HG02610 (cell line): ENCODE results near the gene GPRC6A.
A peak's percentile ranks its signal among the peaks of the same experiment; 100 is the strongest.

Source experiments
- ATAC-seq: cut with Tn5 transposase; IDR thresholded peaks from one replicate; pipeline ENCODE4 v1.9.1; 2021; ENCODE audit warnings: mild to moderate bottlenecking, moderate library complexity; ENCODE audit not compliant: unreplicated experiment

Gene GPRC6A

DNA sequence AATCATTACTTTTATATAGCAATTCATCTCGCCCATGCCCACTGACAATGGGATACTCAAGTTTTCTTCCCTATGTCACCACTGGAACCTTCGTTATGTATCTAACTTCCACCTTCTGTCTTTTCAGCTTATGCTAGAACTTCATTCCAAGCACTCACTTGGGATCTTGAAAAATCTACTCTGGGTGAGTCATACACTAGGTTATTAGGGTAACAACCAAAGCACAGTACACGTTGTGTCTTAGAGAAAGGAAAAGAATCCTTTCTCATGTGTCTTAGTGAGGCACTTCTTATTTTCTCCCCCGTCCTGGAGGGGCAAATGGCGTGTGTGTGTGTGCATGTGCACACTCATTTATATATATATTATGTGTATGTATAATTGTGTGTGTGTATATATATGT lies 45.0 kb downstream of the GPRC6A start:
- no peak for ATAC-seq

DNA sequence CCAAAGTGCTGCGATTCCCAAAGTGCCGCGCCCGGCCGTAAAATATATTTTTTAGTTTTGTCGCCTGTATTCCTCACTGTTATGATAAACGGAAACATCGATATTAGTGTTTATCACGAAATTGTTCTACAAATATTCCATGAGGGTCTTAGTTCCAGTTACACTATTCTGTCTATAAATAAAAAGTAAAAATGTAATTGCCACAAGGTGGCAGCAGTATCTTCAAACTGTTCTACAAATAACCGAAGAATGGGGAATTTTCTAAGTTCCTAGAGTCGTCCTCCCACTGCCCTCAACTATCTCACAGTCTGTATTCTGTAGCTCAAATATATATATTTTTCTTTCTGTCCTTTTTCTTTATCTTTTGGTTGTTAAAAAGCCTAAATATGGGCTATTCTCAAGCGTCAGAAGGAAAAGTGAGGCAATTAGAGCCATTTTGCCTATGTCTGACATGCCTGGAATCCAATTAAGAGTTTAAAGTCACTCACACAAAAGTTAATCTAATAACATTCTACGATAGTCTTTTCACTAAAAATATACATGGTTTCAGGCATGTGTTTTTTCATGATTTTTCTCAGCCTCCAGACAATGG lies 49.2 kb downstream of the GPRC6A start:
- peak; percentile 49 for ATAC-seq

DNA sequence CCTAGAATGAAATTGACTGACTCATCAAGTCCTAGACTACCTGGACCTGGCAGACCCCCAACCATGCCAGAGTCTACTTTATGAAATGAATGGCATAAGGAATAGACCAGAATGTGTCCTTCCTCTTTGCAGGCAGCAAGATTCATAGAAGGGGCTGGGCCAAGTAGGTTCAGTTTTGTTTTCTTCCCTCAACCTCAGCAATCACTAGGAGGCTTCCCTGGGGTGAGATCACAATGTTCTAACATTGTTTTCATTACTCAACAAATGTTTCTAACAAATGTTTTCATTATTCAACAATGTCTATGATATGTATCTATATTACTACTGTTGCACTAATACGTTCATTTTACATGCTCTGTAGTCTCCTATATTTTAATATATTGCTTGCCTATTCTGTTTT lies 55.0 kb downstream of the GPRC6A start:
- ATAC-seq: no peak

DNA sequence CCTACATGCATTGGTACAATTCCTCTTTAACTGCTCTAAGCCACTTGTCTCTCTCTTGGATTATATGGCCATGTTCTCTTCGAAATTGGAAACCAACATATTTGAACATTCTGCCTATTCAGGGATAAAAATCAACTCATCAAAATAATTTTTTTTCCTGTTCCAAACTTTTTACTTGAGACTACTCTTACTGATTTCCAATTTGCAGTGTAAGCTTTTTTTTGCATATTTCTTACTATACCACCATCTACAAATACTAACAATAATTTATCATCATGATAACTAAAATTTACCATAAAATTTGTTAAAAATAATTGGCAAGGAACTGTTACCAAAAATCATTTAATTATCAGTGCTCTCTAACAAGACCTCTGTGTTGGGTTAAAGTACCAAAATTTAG lies 56.4 kb downstream of the GPRC6A start:
- no peak for ATAC-seq

DNA sequence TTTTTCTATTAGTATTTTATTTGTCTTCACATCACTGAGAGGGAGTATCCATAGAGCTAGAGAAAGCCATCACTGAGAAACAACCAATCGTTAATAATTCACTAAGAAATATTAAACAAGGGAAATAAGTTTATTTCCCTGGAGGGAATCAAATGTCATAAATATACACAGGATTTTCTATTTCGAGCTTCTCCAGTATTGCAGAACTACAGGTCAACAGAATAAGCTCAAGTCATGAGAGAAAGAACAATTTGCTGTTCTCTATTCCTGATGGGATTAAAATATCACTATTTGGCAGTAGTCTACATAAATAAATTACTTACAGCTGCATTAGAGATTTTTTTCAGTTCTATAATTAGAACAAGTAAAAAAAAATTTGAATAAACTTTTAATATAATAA lies 61.2 kb downstream of the GPRC6A start:
- no peak for ATAC-seq

DNA sequence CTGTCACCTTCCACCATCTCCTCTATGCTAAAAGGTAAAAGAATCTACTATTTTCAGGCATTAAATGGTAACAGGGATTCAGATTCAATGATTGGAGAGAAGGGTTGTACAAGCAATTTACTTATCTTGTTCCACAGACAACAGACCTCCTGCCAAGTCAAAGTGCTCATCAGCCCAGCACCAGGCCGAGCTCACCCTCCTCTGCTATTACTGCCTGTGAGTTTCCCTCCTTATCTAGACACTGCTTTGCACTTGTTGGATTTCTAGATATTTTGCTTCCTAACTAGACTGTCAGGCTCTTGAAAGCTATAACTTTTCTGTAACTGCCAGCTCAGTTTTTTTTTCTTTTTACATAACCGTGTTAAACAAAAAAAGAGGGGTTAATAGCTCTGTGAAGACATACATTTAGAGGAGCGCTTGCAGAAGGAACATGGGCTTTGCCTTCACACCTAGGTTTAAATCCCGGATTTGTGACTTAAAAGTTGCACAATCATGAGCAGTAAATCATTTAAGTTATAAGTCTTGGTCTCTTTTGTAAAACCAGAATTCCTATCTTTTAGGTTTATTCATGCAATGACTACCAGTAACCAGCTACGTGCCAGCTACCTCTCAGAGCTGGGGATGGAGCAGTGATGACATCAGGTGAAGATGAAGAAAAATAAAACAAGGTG lies 62.2 kb downstream of the GPRC6A start:
- no peak for ATAC-seq

DNA sequence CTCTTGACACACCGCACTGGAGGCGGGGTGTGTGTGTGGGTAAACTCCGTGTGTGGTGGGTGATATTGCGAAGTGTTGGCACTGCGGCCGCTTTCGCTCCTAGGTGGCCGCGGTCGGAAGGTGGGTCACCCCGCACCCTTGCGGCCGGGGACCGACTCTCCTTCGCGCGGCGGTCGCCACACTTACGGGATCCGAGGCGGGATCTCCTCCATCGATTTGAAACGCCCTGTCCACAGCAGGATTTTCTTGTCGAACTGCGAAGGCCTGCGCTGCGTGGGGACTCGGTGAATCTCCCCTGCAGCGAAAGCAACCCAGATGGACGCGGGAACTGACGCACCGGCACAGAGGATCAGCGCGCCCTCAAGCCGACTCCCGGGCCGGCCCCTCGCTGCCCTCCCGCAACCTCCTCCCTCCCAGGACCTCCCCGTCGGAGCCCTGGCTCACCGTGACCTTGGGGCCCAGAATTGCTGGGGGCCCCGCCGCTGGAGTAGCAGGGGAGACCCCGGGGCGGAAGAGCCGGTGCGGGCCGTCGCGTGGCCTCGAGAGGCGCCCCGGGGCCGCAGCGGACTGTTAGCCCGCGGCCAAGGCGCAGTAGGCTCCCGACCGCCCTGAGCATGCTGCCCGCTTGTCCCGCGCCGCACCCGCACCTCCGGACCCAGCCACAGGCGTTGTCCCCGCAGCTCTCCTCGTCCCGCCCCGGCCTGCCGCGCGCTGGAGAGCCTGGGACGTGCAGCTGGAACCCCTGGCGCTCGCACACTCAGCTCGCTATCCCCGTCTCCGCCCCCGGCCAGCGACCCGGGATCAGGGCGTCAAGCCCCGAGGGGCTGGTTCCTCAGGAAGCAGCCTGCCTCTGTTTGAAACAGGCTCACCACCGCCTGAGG lies 63.7 kb downstream of the GPRC6A start, which contains the start of gene FAM162B:
Gene FAM162B (minus strand): TSS at position 759 of the 881 bp plus-strand sequence. CDS start 143 bp downstream, at position 616.
- ATAC-seq: no peak

DNA sequence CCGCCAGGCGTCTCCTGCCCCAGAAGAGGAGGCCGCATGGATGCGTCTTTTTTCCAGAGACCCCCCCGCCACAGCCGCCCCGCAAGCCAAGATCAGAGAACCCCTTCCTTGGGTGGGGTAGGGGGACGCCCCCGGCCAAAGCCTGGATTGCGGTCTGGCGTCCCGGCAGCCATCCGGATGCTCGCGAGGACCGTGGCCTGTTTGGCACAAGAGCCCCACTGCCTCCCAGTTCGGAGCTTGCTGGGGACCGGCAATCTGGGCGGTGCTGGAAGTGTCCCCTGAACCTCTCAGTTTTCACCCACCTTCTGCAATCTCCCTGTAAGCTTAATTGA lies 64.3 kb downstream of the GPRC6A start:
- no peak for ATAC-seq

DNA sequence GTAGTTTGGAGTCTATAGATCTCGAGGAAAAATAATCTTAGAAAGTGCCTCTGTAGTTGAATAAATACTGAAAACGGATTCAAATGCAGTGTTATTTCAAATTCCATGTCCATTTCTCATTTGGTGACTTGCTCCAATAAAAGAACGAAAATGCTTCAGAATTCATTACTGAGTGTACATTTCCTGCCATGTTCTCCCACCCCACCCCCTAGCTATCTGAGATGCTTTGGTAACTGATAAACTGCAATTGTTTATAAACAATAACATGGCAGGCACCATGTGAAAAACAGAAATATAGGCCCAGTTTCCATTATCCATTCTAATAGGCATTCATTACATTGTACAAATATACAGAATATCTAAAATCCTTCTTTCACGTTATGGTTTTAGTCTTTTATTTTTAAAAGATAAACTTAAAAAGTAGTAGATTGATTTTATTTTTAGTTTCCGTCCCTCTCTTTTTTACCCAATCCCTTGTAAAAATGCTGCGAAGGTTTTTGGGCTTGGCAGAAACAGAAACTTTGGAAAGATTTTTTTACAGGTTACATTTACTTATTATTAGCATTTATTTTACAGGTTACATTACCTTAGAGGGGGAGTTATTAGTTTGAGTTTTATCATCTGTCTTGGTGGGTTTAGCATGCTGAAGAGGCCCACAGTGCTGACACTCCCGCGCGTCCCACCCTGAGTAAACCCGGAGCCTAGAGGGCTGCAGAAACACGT lies 64.8 kb downstream of the GPRC6A start:
- no peak for ATAC-seq

DNA sequence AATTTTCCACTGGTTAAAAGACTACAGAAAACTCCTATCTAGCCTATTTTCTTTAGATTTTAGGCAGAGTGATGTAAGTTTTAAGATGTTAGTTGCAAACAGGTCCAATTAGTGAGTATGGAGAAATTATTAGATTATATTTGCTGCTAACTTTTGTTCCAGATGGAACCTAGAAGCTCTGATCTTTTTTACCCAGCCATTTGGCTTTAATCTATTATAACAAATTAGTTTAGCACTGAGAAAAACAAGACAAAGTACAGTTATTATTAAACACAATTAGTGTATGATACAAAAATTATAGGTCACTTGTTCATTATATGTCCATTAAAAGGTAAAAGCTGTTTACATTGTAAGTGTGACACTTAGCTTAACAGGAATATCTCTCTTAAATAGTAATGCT lies 65.8 kb downstream of the GPRC6A start:
- no peak for ATAC-seq

DNA sequence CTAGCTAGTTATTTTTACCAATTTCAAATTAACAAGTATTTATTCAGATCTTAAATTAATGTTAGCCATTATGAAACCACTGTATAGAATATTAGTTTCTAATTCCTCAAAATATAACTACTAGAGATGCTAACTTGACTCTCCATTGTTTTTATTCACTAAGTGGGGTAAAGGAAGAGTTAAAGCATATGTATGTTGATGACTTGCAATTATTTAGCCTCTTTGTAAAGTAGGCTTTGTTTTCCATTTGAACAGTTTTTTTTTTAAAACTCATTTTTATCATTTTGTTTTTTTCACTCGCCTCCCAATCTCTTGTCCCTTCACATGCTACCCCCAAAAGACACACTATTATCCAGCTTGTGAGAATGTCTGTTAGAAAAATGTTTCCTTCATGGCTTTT lies 66.6 kb downstream of the GPRC6A start:
- no peak for ATAC-seq

DNA sequence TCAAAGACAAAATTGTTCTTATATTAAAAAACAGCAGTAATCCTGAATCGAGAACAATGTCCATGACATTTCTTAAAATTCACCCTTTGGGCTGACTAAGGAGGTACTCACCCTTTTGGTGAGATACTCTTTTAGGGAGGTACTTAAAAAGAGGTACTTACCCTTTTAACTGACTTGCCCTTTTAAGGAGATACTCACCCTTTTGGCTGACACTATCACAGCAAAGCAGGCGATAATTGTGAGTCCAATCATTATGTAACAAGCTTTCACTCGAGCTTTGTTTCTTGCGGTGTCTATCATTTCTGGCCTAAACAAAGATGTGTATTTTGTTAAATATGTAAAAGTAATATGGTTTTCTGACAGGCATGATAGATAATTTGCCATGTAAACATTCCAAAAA lies 67.1 kb downstream of the GPRC6A start:
- ATAC-seq: no peak

DNA sequence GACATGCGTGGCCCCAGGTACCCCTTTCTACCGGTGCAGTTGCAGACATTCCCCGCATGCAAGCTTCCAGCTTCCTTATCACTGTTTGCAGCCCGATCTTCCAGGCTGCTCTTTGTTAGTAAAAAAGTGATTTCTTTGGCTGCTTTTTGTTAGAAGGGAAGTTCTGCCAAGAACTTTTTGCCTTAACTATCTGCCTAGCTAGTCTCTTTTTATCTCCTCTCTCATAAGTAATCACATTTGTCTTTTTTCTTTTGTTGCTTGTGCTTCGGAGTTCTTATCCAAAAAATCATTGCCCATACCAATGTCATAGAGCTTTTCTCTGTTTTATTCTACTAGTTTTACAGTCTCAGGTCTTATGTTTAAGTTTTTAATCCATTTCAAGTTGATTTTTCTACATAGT lies 83.7 kb downstream of the GPRC6A start:
- no peak for ATAC-seq
